Measurements from ENCODE around the gene DCST2.

Gene DCST2

GRCh38 chr1:155077346-155077745 lies 43.8 kb upstream of the DCST2 start:
- DNase-seq (no peak), ATAC-seq (ENCODE audit: insufficient read depth, low read depth) (no peak)
- H3K4me3 ChIP-seq (ENCODE audit: low read depth in 1 of 2, low read length in 2 of 2) = no peak overlapping the region
- TF ChIP-seq EZH2 (IDR thresholded peaks at IDR 0.05; ENCODE audit: borderline replicate concordance, low read depth, low read length, severe bottlenecking) (no peak), CTCF (IDR thresholded peaks at IDR 0.05; ENCODE audit: borderline replicate concordance, extremely low read depth, low read length, poor library complexity, severe bottlenecking) (no peak)
- no peaks in the 10 kb centered on the region for H3K79me2 ChIP-seq (ENCODE audit: insufficient read depth, low read length)
- peaks cover 34% of the 10 kb centered on the region for H3K4me1 ChIP-seq (ENCODE audit: insufficient read depth, low read length)
- H3K4me2 ChIP-seq (ENCODE audit: insufficient read depth, low read length) = no peak overlapping the region
- H3K9ac ChIP-seq (ENCODE audit: low read depth, low read length) = no peak overlapping the region
- H2AFZ ChIP-seq (ENCODE audit: low read depth, low read length) = no peak overlapping the region
- H3K36me3 ChIP-seq (ENCODE audit: insufficient read depth, low read length) = no peaks in the 10 kb centered on the region
- H3K27me3 ChIP-seq (ENCODE audit: insufficient read depth, low read length, poor library complexity) = peaks cover 59% of the 10 kb centered on the region
- H4K20me1 ChIP-seq (ENCODE audit: insufficient read depth, low read length) = peaks cover 28% of the 10 kb centered on the region
- H3K9me3 ChIP-seq (ENCODE audit: insufficient read depth, low read length, severe bottlenecking) = no peaks in the 10 kb centered on the region
- no peak overlapping the region for H3K27ac ChIP-seq (ENCODE audit: low read length)

- H3K36me3 ChIP-seq (ENCODE audit: insufficient read depth, low read length) = no peaks in the 10 kb centered on the region
- DNase-seq (no peak), ATAC-seq (ENCODE audit: insufficient read depth, low read depth) (no peak)
- no peaks in the 10 kb centered on the region for H3K9me3 ChIP-seq (ENCODE audit: insufficient read depth, low read length, severe bottlenecking)
- H3K27me3 ChIP-seq (ENCODE audit: insufficient read depth, low read length, poor library complexity) = peaks cover 49% of the 10 kb centered on the region
- no peaks in the 10 kb centered on the region for H3K79me2 ChIP-seq (ENCODE audit: insufficient read depth, low read length)
- no peak overlapping the region for H3K9ac ChIP-seq (ENCODE audit: low read depth, low read length)
- H3K27ac ChIP-seq (ENCODE audit: low read length) = no peak overlapping the region
- TF ChIP-seq CTCF (IDR thresholded peaks at IDR 0.05; ENCODE audit: borderline replicate concordance, extremely low read depth, low read length, poor library complexity, severe bottlenecking) (no peak), EZH2 (IDR thresholded peaks at IDR 0.05; ENCODE audit: borderline replicate concordance, low read depth, low read length, severe bottlenecking) (no peak)
- H3K4me1 ChIP-seq (ENCODE audit: insufficient read depth, low read length) = peaks cover 31% of the 10 kb centered on the region
- H3K4me3 ChIP-seq (ENCODE audit: low read depth in 1 of 2, low read length in 2 of 2) = no peak overlapping the region
- H4K20me1 ChIP-seq (ENCODE audit: insufficient read depth, low read length) = peaks cover 27% of the 10 kb centered on the region
- H2AFZ ChIP-seq (ENCODE audit: low read depth, low read length) = no peak overlapping the region
- no peak overlapping the region for H3K4me2 ChIP-seq (ENCODE audit: insufficient read depth, low read length)
Measured at GRCh38 chr1:155076371-155076770, 42.8 kb upstream of the DCST2 start.

- Histone ChIP-seq H3K79me2 (ENCODE audit: insufficient read depth, low read length) (no peaks in the 10 kb centered on the region), H3K9ac (ENCODE audit: low read depth, low read length) (no peak overlapping the region), H3K27me3 (ENCODE audit: insufficient read depth, low read length, poor library complexity) (peaks cover 41% of the 10 kb centered on the region), H3K9me3 (ENCODE audit: insufficient read depth, low read length, severe bottlenecking) (no peaks in the 10 kb centered on the region), H3K36me3 (ENCODE audit: insufficient read depth, low read length) (no peaks in the 10 kb centered on the region), H3K4me1 (ENCODE audit: insufficient read depth, low read length) (peaks cover 23% of the 10 kb centered on the region), H3K4me3 (ENCODE audit: low read depth in 1 of 2, low read length in 2 of 2) (no peak overlapping the region), H2AFZ (ENCODE audit: low read depth, low read length) (no peak overlapping the region), H3K4me2 (ENCODE audit: insufficient read depth, low read length) (no peak overlapping the region), H3K27ac (ENCODE audit: low read length) (no peak overlapping the region), H4K20me1 (ENCODE audit: insufficient read depth, low read length) (peaks cover 22% of the 10 kb centered on the region)
- TF ChIP-seq EZH2 (IDR thresholded peaks at IDR 0.05; ENCODE audit: borderline replicate concordance, low read depth, low read length, severe bottlenecking) = no peak
- TF ChIP-seq CTCF (IDR thresholded peaks at IDR 0.05; ENCODE audit: borderline replicate concordance, extremely low read depth, low read length, poor library complexity, severe bottlenecking) = no peak
- ATAC-seq (ENCODE audit: insufficient read depth, low read depth) (no peak), DNase-seq (no peak)
Measured at GRCh38 chr1:155075535-155075934, 42.0 kb upstream of the DCST2 start.
